Measurements from ENCODE around the gene GUCA1C. TPM values are rescaled to one million over a fixed set of nuclear protein-coding genes. Genes with fewer than 3 reads are reported as not detected.

The GUCA1C gene
- polyA plus RNA-seq, 1 donor, result 0.52 TPM

DNA sequence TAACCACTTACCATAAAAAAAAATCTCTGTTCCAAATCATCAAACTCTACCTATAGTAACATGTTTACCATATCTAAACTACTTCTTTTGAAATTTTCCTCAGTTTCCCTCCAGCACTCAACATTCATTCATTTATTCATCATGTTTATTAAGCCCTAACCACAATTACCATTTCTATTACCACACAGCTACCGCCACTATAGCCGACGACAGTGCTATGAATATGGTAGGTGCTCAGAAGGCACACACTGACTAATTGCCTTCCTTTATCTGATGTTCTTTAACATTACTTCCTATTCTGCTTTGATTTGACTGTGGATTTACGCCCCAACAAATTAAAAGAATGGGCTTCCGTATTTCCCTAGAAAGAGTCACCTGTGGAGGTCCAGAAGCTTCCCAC, 43.9 kb downstream of the GUCA1C start:
- no peak for DNase-seq

GRCh38 chr3:108907194-108907593, 46.5 kb downstream of the GUCA1C start:
- no peak for DNase-seq

GRCh38 chr3:108899530-108899929, 54.1 kb downstream of the GUCA1C start:
- no peak for DNase-seq

DNA sequence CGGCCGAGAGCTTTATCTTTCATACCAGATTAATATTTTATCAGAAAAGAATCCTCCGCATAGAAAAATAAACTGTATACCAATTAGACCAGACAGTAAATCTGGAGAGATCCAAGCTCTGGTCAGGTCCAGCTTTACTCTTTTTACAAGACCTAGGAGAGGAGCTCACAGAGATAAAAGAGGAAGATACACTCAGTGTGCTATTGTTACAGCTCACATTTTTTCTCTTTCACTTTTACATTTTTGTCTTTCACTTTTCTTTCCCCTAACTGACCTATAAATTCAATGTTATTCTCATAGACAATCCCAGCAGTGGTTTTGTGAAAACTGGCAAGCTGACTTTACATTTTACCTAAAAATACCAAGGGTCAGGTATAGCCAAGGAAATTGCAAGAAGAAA, 55.8 kb downstream of the GUCA1C start:
- DNase-seq, result no peak

- no peak for DNase-seq
Measured at GRCh38 chr3:108894981-108895380, 58.7 kb downstream of the GUCA1C start.

DNA sequence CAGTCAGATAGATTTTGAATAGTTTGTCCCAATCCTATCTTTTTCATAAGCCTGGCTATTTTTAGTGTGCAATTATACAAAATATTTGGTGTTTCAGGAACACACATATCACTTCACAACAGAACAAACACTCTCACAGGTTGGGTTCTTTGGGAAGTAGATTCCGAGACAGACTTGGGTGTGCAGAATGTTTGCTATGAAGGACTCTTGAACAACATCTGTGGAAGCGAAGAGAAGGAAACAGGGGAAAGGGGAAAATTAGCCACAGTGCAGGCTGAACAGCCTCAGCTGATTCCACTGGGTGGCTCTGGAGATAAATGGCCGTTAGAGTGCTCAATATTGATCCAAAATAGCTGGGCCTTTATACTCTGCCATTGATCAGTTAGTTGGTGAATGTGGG, 61.8 kb downstream of the GUCA1C start:
- no peak for DNase-seq

DNA sequence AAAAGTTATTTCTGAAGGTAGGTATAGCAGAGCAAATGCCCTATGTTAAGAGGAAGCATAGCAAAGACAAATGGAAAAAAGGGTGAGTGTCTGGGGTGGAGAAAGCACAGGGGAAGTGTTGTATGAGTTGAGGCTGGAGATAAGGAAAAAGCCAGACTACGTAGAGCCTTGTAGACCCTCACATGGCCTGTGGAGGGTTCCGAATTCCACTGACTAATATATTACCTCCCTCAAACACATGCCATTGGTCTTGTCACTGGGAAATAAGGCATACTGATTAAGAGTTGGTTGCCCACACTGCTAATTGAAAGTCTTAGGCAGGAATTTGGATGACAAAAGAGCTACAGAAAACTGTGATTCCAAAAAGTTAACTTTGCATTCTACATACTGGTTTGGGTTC, 65.9 kb downstream of the GUCA1C start:
- DNase-seq, result no peak

GRCh38 chr3:108887121-108887520, 66.6 kb downstream of the GUCA1C start:
- no peak for DNase-seq

DNA sequence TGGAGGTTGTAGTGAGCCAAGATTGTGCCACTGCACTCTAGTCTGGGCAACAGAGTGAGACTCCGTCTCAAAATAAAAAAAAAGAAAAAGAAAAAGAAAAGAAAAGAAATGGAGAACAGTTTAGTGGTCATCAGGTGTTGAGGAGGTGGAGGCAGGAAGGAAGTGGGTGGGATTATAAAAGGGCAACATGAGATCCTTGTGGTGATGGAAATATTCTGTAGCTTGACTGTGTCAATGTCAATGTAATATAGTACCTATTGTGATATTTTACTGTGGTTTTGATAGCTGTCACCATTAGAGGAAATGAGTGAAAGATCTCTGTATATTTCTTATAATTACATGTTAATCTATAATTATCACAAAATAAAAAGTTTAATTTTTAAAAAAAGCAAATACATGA, 70.3 kb downstream of the GUCA1C start:
- no peak for DNase-seq

DNA sequence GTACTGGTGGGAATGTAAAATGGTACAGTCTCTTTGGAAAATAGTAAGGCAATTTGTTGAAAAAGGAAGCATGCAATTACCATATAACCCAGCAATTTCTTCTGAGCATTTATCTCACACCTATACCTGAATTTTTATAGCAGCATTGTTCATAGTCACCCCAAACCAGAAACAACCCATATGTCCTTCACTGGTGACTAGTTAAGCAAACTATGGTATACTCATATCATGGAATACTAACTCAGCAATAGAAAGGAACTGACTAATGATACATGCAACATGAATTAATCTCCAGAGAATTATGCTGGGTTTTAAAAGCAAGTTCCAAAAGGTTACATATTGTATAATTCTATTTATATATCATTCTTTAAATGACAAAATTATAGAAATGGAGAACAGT, 70.9 kb downstream of the GUCA1C start:
- DNase-seq, result no peak

- DNase-seq, result no peak
Measured at GRCh38 chr3:108879915-108880314, 73.8 kb downstream of the GUCA1C start.

- DNase-seq, result no peak
Measured at GRCh38 chr3:108877901-108878300, 75.8 kb downstream of the GUCA1C start.

DNA sequence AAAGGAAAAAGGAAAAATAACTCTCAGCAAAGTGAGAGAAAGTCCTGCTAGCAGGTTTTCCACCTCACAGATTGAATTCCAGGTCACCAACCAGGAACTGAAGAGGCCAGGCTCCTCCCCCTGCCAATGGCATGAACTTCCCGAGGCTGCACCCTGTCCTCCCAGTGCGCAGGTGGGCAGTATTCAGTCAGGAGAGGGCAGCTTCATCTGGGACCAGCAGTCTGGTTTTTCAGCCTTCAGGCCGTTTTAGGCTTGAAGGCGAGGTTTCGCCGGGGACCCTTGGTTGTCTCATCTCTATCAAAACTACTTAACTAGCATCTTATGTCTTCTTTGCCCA, 89.9 kb downstream of the GUCA1C start:
- DNase-seq, result no peak

GRCh38 chr3:108862865-108863798, 90.5 kb downstream of the GUCA1C start:
- no peak for DNase-seq

- no peak for DNase-seq
Measured at GRCh38 chr3:108861401-108861800, 92.3 kb downstream of the GUCA1C start.

Other genes starting within 250 kb of the GUCA1C start
- gene RETNLB, start 196.5 kb downstream of the GUCA1C start, polyA plus RNA-seq (ENCODE audit: insufficient read length), result not detected
- gene TRAT1, start 131.1 kb downstream of the GUCA1C start, polyA plus RNA-seq (ENCODE audit: insufficient read length), result not detected
- 0.57 TPM for gene MORC1, start 164.3 kb upstream of the GUCA1C start, polyA plus RNA-seq (ENCODE audit: insufficient read length)
- 17.9 TPM for gene C3orf85, start 182.8 kb upstream of the GUCA1C start, polyA plus RNA-seq (ENCODE audit: insufficient read length)